ENCODE data around the gene HMGXB3.

Gene HMGXB3

DNA sequence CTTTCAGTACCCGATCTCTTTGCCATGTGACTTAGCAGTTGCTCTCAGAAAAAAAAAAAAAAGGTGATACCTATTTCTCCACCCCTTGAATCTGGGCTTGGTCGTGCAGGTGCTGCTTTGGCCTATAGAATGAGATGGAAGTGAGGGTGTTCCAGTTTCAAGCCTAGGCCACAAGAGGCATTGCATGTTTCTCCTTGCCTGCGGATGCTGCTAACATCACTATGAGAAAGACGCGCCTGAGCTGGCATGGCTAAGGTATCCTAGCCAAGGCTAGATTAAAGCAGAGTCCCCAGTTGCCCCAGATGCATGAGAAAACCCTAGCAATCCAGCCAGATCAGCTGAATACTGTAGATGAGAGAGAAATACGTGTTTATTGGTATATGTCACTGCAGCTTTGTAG is 100.5 kb downstream of the HMGXB3 start:
- H2AFZ ChIP-seq (ENCODE audit: low read depth, low read length, severe bottlenecking): no peak overlapping the region
- H3F3A ChIP-seq (ENCODE audit: insufficient read depth): no peaks in the 10 kb centered on the region
- TF ChIP-seq EZH2phosphoT487 (conservative IDR thresholded peaks at IDR 0.05; ENCODE audit: low read length): no peak
- TF ChIP-seq, protein P1, sequence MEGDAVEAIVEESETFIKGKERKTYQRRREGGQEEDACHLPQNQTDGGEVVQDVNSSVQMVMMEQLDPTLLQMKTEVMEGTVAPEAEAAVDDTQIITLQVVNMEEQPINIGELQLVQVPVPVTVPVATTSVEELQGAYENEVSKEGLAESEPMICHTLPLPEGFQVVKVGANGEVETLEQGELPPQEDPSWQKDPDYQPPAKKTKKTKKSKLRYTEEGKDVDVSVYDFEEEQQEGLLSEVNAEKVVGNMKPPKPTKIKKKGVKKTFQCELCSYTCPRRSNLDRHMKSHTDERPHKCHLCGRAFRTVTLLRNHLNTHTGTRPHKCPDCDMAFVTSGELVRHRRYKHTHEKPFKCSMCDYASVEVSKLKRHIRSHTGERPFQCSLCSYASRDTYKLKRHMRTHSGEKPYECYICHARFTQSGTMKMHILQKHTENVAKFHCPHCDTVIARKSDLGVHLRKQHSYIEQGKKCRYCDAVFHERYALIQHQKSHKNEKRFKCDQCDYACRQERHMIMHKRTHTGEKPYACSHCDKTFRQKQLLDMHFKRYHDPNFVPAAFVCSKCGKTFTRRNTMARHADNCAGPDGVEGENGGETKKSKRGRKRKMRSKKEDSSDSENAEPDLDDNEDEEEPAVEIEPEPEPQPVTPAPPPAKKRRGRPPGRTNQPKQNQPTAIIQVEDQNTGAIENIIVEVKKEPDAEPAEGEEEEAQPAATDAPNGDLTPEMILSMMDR (IDR thresholded peaks at IDR 0.05; ENCODE audit: insufficient read depth, low read length, poor library complexity, severe bottlenecking): no peak
- H3K9ac ChIP-seq (ENCODE audit: low read length): no peak overlapping the region
- no peaks in the 10 kb centered on the region for H3K27me3 ChIP-seq (ENCODE audit: low read length)
- no peak overlapping the region for H3K4me2 ChIP-seq (ENCODE audit: low read depth, low read length, poor library complexity, severe bottlenecking)
- H3K9me3 ChIP-seq (ENCODE audit: insufficient read depth, low read length): no peaks in the 10 kb centered on the region
- no peaks in the 10 kb centered on the region for H4K20me1 ChIP-seq (ENCODE audit: low read depth, low read length)
- H3K4me3 ChIP-seq (ENCODE audit: insufficient read depth, low read length, poor library complexity, severe bottlenecking): no peak overlapping the region
- H3K36me3 ChIP-seq (ENCODE audit: low read length): no peaks in the 10 kb centered on the region
- no peaks in the 10 kb centered on the region for H3K9me2 ChIP-seq (replicated peaks; ENCODE audit: insufficient read depth, low read length)
- H3K27ac ChIP-seq (ENCODE audit: low read depth, low read length): no peak overlapping the region
- H3K79me2 ChIP-seq (ENCODE audit: insufficient read depth, low read length): no peaks in the 10 kb centered on the region
